Nephron progenitor cell (in vitro differentiated cells): ENCODE data around the gene GART.

Experiments
- DNase-seq: peaks from one replicate; pipeline ENCODE4 v3.0.0; 2021
- H3K27ac Mint-ChIP-seq: 2 replicates; pipeline ENCODE4 v1.8.0; 2021; ENCODE audit warnings: mild to moderate bottlenecking, moderate library complexity, mixed read lengths
- H3K27me3 Mint-ChIP-seq: 2 replicates; pipeline ENCODE4 v1.8.0; 2021; ENCODE audit warnings: mild to moderate bottlenecking, low read depth, mixed read lengths; ENCODE audit not compliant: poor library complexity
- H3K36me3 Mint-ChIP-seq: 2 replicates; pipeline ENCODE4 v1.8.0; 2021; ENCODE audit warnings: low read depth, mixed read lengths
- H3K4me1 Mint-ChIP-seq: 2 replicates; pipeline ENCODE4 v1.8.0; 2021; ENCODE audit warnings: mixed read lengths
- H3K4me3 Mint-ChIP-seq: 2 replicates; pipeline ENCODE4 v1.8.0; 2021; ENCODE audit warnings: mild to moderate bottlenecking, moderate library complexity, mixed read lengths
- H3K9me3 Mint-ChIP-seq: 2 replicates; pipeline ENCODE4 v1.8.0; 2021; ENCODE audit warnings: mild to moderate bottlenecking, moderate library complexity, mixed read lengths
- TF ChIP-seq, protein P1 (sequence below): fragments of 200-600 bp; sonication (generic); IDR thresholded peaks from 2 replicates; pipeline ENCODE4 v1.5.0; 2021; ENCODE audit warnings: antibody characterized with exemption

GART gene

GRCh38 chr21:33496345-33496744 is 45.6 kb downstream of the GART start:
- H3K9me3 Mint-ChIP-seq, result no peaks in the 10 kb centered on the region
- no peak overlapping the region for H3K4me3 Mint-ChIP-seq
- no peak overlapping the region for H3K27ac Mint-ChIP-seq
- H3K27me3 Mint-ChIP-seq, result peaks cover 10% of the 10 kb centered on the region
- no peak for DNase-seq
- H3K4me1 Mint-ChIP-seq, result peaks cover 8% of the 10 kb centered on the region
- no peaks in the 10 kb centered on the region for H3K36me3 Mint-ChIP-seq
- TF ChIP-seq, protein P1, sequence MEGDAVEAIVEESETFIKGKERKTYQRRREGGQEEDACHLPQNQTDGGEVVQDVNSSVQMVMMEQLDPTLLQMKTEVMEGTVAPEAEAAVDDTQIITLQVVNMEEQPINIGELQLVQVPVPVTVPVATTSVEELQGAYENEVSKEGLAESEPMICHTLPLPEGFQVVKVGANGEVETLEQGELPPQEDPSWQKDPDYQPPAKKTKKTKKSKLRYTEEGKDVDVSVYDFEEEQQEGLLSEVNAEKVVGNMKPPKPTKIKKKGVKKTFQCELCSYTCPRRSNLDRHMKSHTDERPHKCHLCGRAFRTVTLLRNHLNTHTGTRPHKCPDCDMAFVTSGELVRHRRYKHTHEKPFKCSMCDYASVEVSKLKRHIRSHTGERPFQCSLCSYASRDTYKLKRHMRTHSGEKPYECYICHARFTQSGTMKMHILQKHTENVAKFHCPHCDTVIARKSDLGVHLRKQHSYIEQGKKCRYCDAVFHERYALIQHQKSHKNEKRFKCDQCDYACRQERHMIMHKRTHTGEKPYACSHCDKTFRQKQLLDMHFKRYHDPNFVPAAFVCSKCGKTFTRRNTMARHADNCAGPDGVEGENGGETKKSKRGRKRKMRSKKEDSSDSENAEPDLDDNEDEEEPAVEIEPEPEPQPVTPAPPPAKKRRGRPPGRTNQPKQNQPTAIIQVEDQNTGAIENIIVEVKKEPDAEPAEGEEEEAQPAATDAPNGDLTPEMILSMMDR, result no peak

DNA sequence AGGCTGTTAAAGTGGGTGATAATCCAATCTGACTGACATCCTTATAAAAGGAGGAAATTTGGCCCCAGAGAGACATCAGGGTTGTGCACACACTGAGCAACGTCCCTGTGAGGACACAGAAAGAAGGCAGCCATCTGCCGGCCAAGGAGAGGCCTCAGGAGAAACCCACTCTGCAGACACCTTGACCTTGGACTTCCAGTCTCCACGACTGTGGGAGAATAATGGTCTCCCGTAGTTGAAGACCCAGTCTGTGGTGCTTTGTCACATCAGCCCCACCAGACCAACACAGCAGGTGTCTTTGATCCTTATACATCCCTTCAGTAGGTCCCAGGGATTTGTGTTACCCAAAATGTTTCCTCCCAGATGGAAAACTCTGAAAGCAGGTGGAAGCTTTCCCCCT is 46.2 kb downstream of the GART start:
- peaks cover 10% of the 10 kb centered on the region for H3K27me3 Mint-ChIP-seq
- H3K36me3 Mint-ChIP-seq, result no peaks in the 10 kb centered on the region
- H3K27ac Mint-ChIP-seq, result no peak overlapping the region
- no peaks in the 10 kb centered on the region for H3K9me3 Mint-ChIP-seq
- H3K4me1 Mint-ChIP-seq, result peaks cover 12% of the 10 kb centered on the region
- H3K4me3 Mint-ChIP-seq, result no peak overlapping the region
- TF ChIP-seq, protein P1, result no peak
- DNase-seq, result no peak

GRCh38 chr21:33493756-33494155 is 48.2 kb downstream of the GART start:
- TF ChIP-seq, protein P1, result no peak
- no peak for DNase-seq
- Mint-ChIP-seq H3K9me3 (no peaks in the 10 kb centered on the region), H3K36me3 (peaks cover 6% of the 10 kb centered on the region), H3K27me3 (peaks cover 10% of the 10 kb centered on the region), H3K4me3 (no peak overlapping the region), H3K4me1 (peaks cover 14% of the 10 kb centered on the region), H3K27ac (no peak overlapping the region)

GRCh38 chr21:33492571-33492970 is 49.3 kb downstream of the GART start:
- no peak for DNase-seq
- peak overlapping the region; percentile 54 for H3K4me3 Mint-ChIP-seq
- no peak overlapping the region for H3K27ac Mint-ChIP-seq

DNA sequence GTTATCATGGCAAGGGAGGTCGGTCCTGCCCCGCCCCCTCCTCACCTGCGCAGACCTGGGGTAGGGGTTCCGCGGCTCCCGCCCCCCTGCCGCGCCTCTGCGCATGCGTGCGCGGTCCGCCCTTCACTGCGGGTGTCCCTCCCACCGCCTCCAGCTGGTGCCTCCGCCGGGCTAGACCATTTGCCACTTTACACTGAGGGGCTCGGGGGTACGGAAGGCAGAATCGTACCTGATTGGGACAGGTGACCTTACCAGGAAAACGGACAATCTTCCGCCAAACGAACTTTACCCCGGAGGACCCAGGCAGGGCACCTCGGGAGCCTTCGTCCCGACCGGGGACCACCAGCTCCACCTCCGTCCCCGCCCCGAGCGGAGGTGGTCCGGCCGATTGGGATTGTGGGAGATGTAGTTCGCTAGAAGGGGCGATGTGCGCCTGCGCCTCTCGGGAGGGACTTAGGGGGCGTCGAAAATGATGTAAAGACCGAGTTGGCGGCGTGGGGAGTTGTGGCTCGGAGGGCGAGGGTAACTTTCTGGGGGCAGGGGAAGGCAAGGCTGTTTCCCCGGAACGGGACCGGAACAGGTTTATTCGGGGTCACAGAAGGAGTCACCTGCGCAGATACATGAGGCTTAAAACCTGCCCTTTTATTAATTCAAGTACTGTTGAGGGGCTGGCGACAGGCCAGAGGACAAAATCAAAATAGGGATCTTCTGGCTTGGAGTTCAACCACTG is 50.4 kb downstream of the GART start, which contains the start of gene DNAJC28:
TSS of gene DNAJC28 (minus strand) at position 344 of the 730 bp plus-strand sequence. CDS start 2,323 bp downstream, outside the sequence.
- Mint-ChIP-seq H3K27ac (no peak within 1 kb of the TSS), H3K4me1 (peaks cover 14% of the 10 kb centered on the region), H3K36me3 (peaks cover 13% of the 10 kb centered on the region), H3K27me3 (peaks cover 7% of the 10 kb centered on the region), H3K9me3 (no peaks in the 10 kb centered on the region), H3K4me3 (peak within 1 kb of the TSS; percentile 94)
- TF ChIP-seq, protein P1, result no peak
- peak; percentile 97 for DNase-seq

More at GRCh38 chr21:33492571-33492970, 49.3 kb downstream of the GART start:
- peaks cover 14% of the 10 kb centered on the region for H3K4me1 Mint-ChIP-seq
- peaks cover 13% of the 10 kb centered on the region for H3K36me3 Mint-ChIP-seq
- H3K9me3 Mint-ChIP-seq, result no peaks in the 10 kb centered on the region
- TF ChIP-seq, protein P1, result no peak
- peaks cover 10% of the 10 kb centered on the region for H3K27me3 Mint-ChIP-seq

- TF ChIP-seq, protein P1, result no peak
- H3K27me3 Mint-ChIP-seq, result peaks cover 7% of the 10 kb centered on the region
- H3K4me1 Mint-ChIP-seq, result peaks cover 14% of the 10 kb centered on the region
- H3K9me3 Mint-ChIP-seq, result no peaks in the 10 kb centered on the region
- DNase-seq, result no peak
- no peak overlapping the region for H3K27ac Mint-ChIP-seq
- H3K36me3 Mint-ChIP-seq, result peaks cover 13% of the 10 kb centered on the region
- H3K4me3 Mint-ChIP-seq, result peak overlapping the region; percentile 94
Observed at GRCh38 chr21:33490991-33491372, 50.9 kb downstream of the GART start.
